ENCODE results near the gene CACNB1. TPM values are rescaled to one million over a fixed set of nuclear protein-coding genes. Genes with fewer than 3 reads are reported as not detected.
A peak's percentile ranks its signal among the peaks of the same experiment; 100 is the strongest.

The CACNB1 gene
- total RNA-seq (9.6 and 12.4 TPM in 2 replicates), polyA plus RNA-seq (3.4 and 3.8 TPM in 2 replicates), polyA minus RNA-seq (0.69 and 1.9 TPM in 2 replicates)
- 4.9 TPM for total RNA-seq (2013)

GRCh38 chr17:39197380-39198185 is at the start of gene CACNB1:
CACNB1 (minus strand) TSS chr17:39197669; CDS start chr17:39197495, 174 bp downstream.
- no peak for TF ChIP-seq EZH2 (IDR thresholded peaks at IDR 0.05; ENCODE audit: borderline replicate concordance, insufficient read depth, low read depth, low read length, poor library complexity, severe bottlenecking)
- no peak for TF ChIP-seq CTCF (IDR thresholded peaks at IDR 0.05)
- Histone ChIP-seq H3K4me3 (ENCODE audit: control extremely low read depth in 1 of 5, extremely low read depth in 1 of 5, insufficient read depth in 1 of 5, low read depth in 2 of 5, low read length in 4 of 5) (peak within 1 kb of the TSS; percentile 11 to 87 (median 65)), H3K27me3 (replicated peaks in 1 of 4; ENCODE audit: control extremely low read depth in 1 of 4, control insufficient read depth in 3 of 4, insufficient read depth in 4 of 4, low read length in 3 of 4) (no peaks in the 10 kb centered on the region), H3K4me2 (replicated peaks; ENCODE audit: low read depth, low read length, poor library complexity, severe bottlenecking) (peak within 1 kb of the TSS; percentile 98), H3K79me2 (ENCODE audit: control insufficient read depth, insufficient read depth, low read length) (peaks cover 20% of the 10 kb centered on the region), H3K9me3 (ENCODE audit: control extremely low read depth in 1 of 3, control insufficient read depth in 2 of 3, insufficient read depth in 1 of 3, low read length in 2 of 3) (no peaks in the 10 kb centered on the region), H2AFZ (ENCODE audit: insufficient read depth, low read depth, low read length, poor library complexity, severe bottlenecking) (peak within 1 kb of the TSS; percentile 93), H4K20me1 (ENCODE audit: control insufficient read depth, insufficient read depth, low read length, poor library complexity, severe bottlenecking) (peaks cover 26% of the 10 kb centered on the region), H3K4me1 (ENCODE audit: control insufficient read depth in 2 of 2, insufficient read depth in 2 of 2, low read length in 2 of 2) (peaks cover 37 to 60% of the 10 kb centered on the region in 2 donors), H3K36me3 (replicated peaks in 1 of 2; ENCODE audit: control extremely low read depth in 1 of 2, control insufficient read depth in 1 of 2, extremely low read depth in 1 of 2, insufficient read depth in 2 of 2, low read length in 1 of 2) (peaks cover 2 to 16% of the 10 kb centered on the region in 2 experiments), H3K27ac (ENCODE audit: low read length in 2 of 2) (no peak within 1 kb of the TSS), H3K9ac (ENCODE audit: low read length) (peak within 1 kb of the TSS; percentile 77)
- intact Hi-C loops (cut with micrococcal nuclease) = loop anchor here (5.0 kb wide), 1 partner anchor 45 kb away; the partner anchor contains the start of gene PLXDC1
- Mint-ChIP-seq H3K9me3 (ENCODE audit: insufficient read depth) (no peaks in the 10 kb centered on the region), H3K27ac (peak within 1 kb of the TSS; percentile 71), H3K4me1 (peaks cover 50% of the 10 kb centered on the region), H3K4me3 (peak within 1 kb of the TSS; percentile 89), H3K27me3 (no peaks in the 10 kb centered on the region)
- WGBS (ENCODE audit: insufficient coverage) = under 1% methylated on average over 39 of the region's 55 CpGs
- DNase-seq (peak; percentile 65), ATAC-seq (ENCODE audit: low read depth) (peak; percentile 39)
- ChIA-PET POLR2A (interaction anchor here (0.6 to 0.7 kb wide), 3 partner anchors 12 to 27 kb away, joined by 4 to 5 read pairs (median 4); no protein-coding TSS in a partner anchor), CTCF (interaction anchor here (2.4 to 18.9 kb wide), 3 partner anchors 9 to 47 kb away, joined by 12 to 707 read pairs (median 12); no protein-coding TSS in a partner anchor)

Data from B cell (primary cell).